Posterior vena cava (tissue), 2 donors: ENCODE measurements around the gene SLC9A9. TPM values are rescaled to one million over a fixed set of nuclear protein-coding genes. Genes with fewer than 3 reads are reported as not detected.
"Not testable (repeated sequence)": the region's sequence is repeated elsewhere in the genome, so short reads cannot be mapped to it uniquely, and the experiment has no call there.

Source experiments
- DNase-seq: peaks from one replicate; pipeline ENCODE4 v3.0.0-alpha.2; 2020; ENCODE audit warnings: low spot score
- intact Hi-C, 2 donors: fragments of 100-400 bp; cut with DNase I; formaldehyde crosslinking; loops; one replicate each; pipeline versions ENCODE4 v1.14.1 to v1.14.2; 2022 to 2023
- total RNA-seq, 2 donors: library from RNA; stranded (reverse); fragmentation: NEBNext Ultra II Directional; extraction: Animal tissue kit (Norgen Biotek cat#: 25700); gene quantifications; one replicate each; pipeline ENCODE4 v1.2.1, GENCODE V29; 2021
- donor health status: DM: yes; HTN: yes; CAD: no.
- donor health status: DM: yes; HTN: yes; CAD: no.

The SLC9A9 gene
- total RNA-seq, 2 donors from 2014 or later: 20.5 to 28.8 TPM

DNA sequence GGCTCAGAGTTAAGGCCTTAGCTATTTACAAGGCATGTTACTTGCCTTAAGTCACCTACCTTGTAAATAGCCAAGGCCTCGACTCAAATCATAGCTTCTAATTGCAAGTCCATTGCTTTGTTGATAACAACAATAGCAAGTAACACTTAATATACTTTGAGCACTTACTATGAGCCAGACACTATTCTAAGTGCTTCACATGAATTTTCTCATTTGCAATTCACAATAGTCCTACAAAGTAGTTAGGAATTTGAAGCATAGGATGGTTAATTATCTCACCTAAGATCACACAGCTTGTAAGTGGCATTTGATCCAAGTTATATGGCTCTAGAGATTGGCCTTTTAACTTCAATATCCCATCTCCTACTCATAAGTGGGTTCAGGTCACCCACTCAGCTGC is 28.4 kb downstream of the SLC9A9 start:
- intact Hi-C loops: no loop called here
- DNase-seq: no peak

DNA sequence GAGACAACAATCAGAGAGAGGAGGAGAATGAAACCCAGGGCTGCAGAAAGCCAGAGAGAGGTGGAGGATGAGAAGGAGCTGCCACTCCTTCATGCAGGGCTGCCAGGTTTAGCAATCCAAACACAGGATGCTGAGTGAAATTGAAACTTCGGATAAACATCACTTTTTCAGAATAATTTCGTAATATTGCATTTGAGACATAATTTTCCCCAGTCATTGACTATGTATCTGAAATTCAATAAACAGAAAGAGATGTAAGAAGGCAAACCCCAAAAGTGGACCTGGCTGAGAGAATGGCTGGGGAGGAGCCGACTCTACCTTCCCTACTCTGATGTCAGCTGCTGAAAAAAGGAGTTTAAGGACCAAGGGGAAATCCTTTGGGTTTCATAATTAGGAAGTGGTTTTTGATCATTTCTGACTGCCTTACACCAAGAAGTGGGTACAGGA is 33.8 kb downstream of the SLC9A9 start:
- DNase-seq: no peak

DNA sequence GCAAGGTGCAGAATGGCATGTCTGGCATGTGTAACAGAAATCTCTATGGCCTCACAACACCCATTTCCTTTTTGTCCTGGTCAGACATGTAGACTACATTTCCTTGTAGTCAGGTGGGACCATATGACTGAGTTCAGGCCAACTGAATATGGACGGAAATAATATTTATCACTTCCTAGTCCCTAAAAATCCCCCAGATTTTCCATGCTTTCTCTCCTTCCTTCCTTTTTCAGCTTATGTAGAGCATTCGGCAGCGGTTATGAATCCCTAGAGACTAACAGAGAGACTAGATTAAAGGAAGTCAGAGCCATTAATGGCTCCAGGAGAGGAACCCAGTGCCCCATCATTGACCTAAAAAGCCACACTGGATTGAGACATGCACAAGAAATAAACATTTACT is 35.8 kb downstream of the SLC9A9 start:
- intact Hi-C loops: no loop called here
- DNase-seq: no peak

More for the DNA sequence above, 33.8 kb downstream of the SLC9A9 start:
- intact Hi-C loops: no loop called here

DNA sequence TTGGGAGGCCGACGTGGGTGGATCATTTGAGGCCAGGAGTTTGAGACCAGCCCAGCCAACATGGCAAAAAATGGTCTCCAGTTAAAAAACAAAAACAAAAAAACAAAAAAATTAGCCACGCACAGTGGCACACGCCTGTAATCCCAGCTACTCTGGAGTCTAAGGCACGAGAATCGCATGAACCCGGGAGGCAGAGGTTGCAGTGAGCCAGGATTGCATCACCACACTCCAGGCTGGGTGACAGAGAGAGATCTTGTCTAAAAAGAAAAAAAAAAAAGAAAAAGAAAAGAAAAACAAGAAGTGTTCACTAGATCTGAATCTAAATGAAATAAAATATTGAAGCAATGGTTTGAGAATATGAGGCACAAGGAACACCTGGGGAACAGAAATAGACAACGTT is 36.7 kb downstream of the SLC9A9 start:
- intact Hi-C loops: no loop called here
- peak; percentile 84 for DNase-seq

DNA sequence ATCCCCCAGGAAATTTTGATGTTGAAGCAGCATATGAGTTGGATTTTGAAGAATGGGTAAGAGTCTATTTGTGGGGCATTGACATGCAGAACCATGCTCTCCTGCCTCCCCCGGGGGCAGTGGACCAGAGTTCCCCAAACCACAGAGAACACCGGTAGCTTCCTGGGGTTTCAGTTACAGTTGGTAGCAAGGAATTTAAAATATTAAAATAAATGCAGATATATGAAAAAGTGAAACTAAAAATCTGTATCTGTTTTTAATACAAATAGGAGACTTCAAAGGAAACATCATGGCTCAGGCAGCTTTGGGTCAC is 37.4 kb downstream of the SLC9A9 start:
- intact Hi-C loops: no loop called here
- DNase-seq: no peak

DNA sequence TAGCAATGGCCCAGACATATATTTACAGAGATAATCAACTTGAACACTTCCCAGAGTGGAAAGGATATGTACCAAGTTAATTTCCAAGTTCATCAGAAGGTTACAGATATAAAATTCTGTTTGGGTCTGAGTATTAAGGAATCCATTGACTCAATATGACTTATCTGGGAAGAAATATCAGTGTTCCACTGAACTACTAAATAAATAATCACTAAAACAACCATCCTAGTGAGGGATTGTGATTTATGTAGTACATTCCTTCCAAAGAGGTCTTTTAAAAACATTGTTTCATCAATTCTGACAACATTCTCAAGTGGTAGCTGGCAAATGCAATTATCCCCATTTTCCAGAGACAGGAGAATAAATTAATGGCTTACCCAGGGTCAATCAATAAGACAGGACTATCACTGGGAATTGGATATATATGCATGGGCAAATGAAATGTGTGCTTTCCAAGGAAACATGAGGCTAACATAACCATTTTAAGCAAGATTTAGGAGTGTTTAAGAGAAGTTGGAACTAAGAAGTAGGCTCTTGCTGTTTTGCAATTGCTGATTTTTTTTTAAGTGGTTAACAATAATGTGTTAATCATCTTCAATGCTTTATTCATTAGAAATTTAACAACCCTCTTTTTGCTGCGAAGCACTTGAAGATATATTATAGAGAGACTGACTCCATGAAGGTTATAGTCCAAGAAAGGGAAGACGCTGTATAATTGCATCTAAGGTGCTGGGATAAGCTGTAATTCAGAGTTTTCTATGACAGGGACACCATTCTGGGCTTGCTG is 37.9 kb downstream of the SLC9A9 start:
- no peak for DNase-seq
- intact Hi-C loops: no loop called here

DNA sequence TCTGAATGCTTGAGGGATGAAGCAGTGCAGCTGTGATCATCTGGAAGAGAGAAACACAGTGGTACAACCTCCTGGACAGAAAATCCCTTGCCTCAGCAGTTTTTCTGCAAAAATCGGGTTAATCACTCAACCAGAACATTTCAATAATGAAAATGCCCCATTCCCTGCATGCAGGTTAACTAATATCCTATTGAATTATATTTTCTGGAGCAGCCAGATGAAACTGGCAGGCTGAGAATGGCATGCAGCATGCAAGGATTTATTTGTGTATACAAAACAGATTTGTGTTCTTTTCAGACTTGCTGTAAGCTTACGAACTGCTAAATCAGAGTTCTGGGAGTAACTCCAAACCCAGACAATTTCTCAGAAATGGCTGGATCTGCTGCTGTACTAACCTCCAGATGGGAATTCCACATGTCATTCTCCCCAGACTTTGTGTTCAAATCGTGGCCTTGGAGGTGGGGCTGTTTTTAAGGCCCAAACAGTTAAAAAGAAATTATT is 39.1 kb downstream of the SLC9A9 start:
- intact Hi-C loops: no loop called here
- DNase-seq: no peak

DNA sequence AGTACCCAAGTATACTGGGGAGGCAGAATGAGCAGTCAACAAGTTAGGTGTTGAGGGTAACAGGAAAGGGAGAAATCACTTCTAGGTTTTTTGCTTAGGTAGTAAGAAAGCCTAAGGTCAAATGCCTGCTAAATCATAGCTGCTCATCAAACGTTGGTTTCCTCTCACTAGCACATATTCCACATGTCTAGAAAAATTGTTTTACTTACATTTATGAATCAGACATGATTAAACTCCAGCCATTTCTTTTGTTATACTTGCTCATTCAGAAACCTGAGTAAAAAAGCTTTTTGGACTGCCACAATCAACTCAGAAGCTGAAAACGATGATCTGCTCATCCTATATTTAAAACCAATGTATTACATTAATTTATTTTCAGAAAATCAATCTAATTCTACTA is 40.2 kb downstream of the SLC9A9 start:
- intact Hi-C loops: no loop called here
- DNase-seq: no peak

DNA sequence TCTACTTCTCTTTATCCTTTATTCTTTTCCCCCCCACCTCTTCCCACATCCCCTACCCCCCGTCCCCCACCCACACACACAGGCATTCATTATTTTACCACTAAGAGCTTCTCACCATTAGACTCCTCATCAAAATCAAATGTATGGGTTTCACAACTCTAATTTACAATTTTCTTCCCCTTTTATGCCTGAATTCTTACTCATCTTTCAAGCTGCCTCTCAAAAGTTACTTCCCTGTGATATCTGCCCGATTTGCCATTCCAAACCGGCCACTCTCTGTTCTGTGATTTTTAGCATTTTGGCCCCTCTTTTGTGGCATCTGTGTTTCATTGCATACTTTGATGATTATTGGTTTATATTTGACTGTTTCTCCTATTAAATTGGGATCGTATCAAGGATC is 42.2 kb downstream of the SLC9A9 start:
- intact Hi-C loops: no loop called here
- DNase-seq: no peak

DNA sequence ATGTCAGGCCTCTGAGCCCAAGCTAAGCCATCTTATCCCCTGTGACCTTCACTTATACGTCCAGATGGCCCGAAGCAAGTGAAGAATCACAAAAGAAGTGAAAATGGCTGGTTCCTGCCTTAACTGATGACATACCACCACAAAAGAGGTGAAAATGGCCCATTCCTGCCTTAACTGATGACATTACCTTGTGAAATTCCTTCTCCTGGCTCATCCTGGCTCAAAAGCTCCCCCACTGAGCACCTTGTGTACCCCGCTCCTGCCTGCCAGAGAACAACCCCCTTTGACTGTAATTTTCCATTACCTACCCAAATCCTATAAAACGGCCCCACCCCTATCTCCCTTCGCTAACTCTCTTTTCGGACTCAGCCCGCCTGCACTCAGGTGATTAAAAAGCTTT is 42.8 kb downstream of the SLC9A9 start:
- intact Hi-C loops, DNase-seq: not testable (repeated sequence)

DNA sequence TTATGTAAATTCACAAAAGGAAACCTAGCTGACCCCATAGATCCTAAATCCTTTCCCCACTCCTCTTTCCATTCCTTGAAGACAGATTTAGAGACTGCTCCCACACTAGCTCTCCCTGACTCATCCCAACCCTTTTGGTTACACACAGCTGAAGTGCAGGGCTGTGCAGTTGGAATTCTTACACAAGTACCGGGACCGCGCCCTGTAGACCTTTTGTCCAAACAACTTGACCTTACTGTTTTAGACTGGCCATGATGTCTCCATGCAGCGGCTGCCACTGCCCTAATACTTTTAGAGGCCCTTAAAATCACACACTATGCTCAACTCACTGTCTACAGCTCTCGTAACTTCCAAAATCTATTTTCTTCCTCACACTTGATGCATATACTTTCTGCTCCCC is 47.2 kb downstream of the SLC9A9 start:
- DNase-seq, intact Hi-C loops: not testable (repeated sequence)

DNA sequence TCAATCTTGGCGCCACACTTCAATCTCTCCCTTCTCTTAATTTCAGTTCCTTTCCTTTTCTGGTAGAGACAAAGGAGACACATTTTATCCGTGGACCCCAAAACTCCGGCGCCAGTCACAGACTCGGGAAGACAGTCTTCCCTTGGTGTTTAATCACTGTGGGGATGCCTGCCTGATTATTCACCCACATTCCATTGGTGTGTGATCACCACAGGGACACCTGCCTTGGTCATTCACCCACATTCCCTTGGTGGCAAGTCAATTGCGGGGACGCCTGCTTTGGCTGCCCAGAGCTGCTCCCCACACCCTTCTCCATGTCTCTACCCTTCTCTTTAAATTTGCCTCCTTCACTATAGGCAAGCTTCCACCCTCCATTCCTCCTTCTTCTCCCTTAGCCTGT is 50.1 kb downstream of the SLC9A9 start:
- intact Hi-C loops, DNase-seq: not testable (repeated sequence)

DNA sequence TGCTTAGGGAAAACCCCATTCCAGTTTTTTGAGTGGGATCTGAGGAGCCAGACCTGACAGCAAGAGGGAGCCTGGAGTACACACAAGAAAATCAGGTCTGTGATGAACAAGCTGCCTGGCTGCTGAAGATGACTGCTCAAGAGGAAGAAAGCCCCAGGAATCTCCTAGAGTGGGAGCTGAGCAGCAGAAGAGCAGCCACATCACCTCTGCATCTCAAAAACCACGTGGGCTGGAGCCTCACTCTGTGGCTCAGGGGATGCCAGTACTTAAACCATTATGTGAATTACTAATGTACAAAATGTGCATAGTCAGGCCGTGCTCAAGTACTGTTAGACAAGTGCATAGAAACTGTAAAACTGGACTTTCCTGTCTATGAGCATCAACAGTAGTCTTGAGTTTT is 52.4 kb downstream of the SLC9A9 start:
- no peak for DNase-seq
- intact Hi-C loops: no loop called here

DNA sequence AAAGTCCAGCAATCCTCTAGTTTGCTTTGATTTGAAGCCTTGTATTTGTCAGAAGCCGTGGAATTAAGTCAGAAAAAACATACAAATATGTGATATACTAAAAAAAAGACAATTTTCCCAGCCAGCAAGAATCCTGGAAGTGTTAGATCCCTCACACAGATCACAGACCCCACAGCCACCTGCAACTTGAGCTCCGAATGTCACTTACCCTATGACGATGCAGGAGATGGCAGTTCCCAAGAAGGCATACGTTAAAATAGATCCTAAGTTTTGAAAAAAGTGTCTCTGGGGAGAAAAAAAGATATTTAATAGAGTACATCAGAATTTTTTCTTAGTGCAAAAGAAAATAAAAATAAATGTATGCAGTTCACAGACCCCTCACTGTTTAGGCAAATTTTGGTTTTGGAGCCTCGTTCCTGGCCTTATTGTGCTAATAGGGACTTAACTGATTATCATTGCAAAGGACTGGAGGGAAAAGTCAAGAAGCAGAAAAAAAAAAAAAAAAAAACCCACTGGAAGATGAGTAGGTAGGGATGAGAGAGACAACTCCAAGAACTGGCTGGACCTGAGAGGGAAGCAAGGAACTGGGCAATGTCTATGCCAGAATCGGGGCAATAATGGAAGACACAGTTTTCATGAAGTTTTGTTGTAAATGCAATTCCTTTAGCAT is 53.3 kb downstream of the SLC9A9 start:
- DNase-seq: no peak
- intact Hi-C loops: no loop called here

DNA sequence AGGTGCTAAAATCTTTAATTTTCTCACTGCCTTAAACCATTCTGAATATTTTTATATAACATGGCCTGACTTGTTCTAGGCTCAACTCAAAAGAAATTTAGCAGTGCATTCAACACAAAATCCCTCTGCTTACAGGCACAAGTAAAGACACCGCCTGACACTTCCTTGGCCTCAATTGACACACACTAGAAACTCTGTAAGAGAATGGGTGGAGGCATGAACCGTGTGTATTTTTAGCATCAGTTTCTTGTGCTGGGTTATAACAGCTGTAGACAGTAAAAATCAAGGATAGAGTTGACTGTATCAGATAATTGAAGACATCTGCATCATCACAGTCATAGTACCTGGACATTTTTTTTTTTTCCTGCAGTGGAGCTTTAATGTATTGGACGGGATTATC is 54.3 kb downstream of the SLC9A9 start:
- intact Hi-C loops: no loop called here
- DNase-seq: no peak

DNA sequence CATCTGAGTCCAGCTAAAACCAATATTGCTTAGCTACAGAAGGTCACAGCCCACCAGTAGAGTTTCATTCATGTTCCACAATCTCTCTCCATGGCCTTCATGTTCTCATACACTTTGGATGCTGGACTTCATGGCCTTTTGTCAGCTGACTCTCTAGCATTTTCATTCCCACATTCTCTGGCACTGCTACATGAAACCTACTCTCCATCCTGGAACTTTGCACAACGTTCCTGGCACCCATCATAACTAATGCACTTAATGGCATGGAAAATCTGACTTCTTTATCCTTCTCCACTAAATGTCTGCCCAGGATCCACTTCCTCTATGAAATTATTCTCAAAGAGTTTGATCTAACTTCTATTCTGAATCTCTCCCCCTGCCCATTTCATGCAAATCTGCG is 56.9 kb downstream of the SLC9A9 start:
- no peak for DNase-seq
- intact Hi-C loops: no loop called here

DNA sequence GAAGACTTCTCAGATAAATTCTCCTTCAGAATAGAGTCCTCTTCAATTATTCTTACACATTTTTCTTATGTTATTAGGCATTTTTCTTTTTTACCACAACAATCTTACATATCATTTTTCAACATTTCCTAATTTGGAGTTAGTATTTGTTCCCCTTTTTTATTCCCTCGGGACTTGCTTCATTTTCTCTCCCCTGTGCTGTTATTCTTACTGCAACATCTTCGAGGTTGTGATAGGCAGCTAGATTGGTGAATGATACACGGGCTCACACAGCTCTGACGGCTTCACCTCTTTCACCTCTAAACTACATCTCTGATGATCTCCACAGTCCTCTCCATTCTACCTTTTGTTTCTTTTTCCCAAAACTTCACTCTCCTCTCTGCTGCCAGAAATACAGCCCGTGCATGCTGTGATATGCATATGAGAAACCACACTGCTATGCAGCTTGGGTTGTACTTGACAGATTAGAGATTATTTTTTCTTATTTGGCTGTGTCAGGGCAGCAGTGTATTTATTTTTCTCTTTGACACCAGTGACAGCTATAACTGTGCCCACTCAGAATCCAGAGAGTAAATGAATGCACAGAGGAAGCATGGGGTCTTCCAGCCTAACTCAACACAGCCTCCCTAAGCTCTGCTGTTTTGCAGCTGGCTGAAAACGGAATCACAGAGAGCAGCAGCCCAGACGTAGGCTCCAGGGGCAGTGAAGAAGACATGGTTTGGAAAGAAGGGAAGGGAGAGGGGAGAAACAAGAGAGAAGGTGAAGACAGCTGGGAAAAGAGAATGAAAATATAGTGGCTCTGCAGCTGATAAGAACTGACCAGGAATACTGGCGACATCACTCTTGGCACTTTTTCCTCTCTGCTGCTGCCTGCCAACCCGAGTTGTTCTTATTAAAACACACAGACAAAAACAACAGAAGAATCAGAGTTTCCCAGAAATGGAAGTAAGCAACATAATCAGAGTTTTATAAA is 61.8 kb downstream of the SLC9A9 start:
- peak; percentile 81 for DNase-seq
- intact Hi-C loops: no loop called here

DNA sequence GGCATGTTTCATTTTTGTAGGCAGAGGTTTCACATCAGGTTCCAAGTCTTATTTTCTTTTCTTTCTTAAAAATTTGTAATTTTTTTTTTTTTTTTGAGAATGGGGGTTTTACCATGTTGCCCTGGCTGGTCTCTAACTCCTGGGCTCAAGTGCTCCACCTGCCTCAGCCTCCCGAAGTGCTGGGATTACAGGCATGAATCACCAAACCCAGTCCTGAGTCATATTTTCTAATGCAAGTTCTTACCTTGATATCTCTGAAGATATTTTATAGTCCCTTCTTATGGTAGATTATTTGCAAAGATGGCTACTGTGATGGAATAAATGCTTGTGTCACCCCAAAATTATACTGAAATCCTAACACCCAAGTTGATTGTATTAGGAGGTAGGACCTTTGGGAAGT is 63.8 kb downstream of the SLC9A9 start:
- no peak for DNase-seq
- intact Hi-C loops: no loop called here

DNA sequence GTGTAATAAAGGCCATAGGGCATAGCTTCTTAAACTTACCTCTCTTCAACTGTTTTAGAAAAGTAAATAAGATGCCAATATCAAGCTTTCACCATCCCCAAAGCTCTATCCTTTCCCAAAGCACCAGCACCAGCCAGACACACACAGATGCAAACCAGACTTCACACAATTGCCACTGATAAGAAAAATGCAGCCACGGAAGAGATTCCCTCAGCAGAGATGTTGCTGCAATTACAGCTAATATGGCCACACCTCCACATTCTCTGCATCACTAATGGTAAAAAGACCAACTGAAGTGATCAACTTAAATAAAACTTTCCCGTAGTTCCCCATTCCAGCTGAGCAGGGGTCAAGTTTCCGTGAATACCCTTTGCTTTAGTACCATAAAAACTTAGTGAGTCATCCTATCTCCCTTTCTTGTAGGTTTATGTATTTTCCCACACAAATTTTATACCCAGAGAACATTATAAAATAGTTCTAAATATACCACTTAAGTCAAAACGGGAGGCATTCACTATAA is 64.4 kb downstream of the SLC9A9 start:
- intact Hi-C loops: no loop called here
- no peak for DNase-seq

DNA sequence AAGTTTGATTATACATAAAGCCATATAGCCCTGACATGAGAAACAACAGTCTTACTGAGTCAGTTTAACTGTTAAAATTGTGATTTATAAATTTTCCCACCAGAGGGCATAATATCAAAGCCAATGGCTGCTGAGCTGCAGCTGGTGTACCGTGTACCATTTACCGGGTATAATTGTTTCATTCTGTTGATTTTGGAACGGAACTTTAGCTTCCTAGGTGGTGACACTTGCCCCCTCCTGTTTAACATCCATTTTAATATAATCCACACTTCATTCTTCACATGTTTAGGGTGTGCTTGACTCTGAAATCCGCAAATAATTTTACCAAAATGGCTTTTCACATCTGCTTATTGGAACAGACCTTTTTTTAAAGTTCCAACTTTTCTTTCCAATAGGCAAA is 72.8 kb downstream of the SLC9A9 start:
- intact Hi-C loops: loop anchor here in 1 of 2 donors (10.0 kb wide), 1 partner anchor 179 kb away; no protein-coding TSS in a partner anchor
- no peak for DNase-seq
